ES-I3 (cell line): ENCODE measurements around the gene CDK12.
"Not testable (repeated sequence)": the region's sequence is repeated elsewhere in the genome, so short reads cannot be mapped to it uniquely, and the experiment has no call there.

Experiments
- H3K36me3 ChIP-seq: 2 replicates; pipeline ENCODE4 v1.6.1; 2013; ENCODE audit warnings: mild to moderate bottlenecking, low read length, control low read depth, moderate library complexity; ENCODE audit not compliant: insufficient read depth
- H3K4me1 ChIP-seq: 2 replicates; pipeline ENCODE4 v1.6.1; 2013; ENCODE audit warnings: mild to moderate bottlenecking, control low read depth, low read length; ENCODE audit not compliant: insufficient read depth
- H3K9ac ChIP-seq: 2 replicates; pipeline ENCODE4 v1.6.1; 2013; ENCODE audit warnings: low read depth, mild to moderate bottlenecking, low read length, moderate library complexity
- H3K9me3 ChIP-seq: 2 replicates; pipeline ENCODE4 v1.6.1; 2013; ENCODE audit warnings: mild to moderate bottlenecking, low read length, moderate library complexity; ENCODE audit not compliant: control insufficient read depth, insufficient read depth

The CDK12 gene

GRCh38 chr17:39529455-39529854, 68.2 kb downstream of the CDK12 start:
- Histone ChIP-seq H3K9ac (no peak overlapping the region), H3K36me3 (peaks cover 16% of the 10 kb centered on the region; the same call in 1 of the 2 replicates), H3K9me3 (no peaks in the 10 kb centered on the region)

GRCh38 chr17:39530513-39530912, 69.2 kb downstream of the CDK12 start:
- H3K9me3 ChIP-seq = no peaks in the 10 kb centered on the region
- no peaks in the 10 kb centered on the region for H3K4me1 ChIP-seq
- H3K9ac ChIP-seq = no peak overlapping the region
- peaks cover 13% of the 10 kb centered on the region; the same call in 1 of the 2 replicates for H3K36me3 ChIP-seq

More at GRCh38 chr17:39529455-39529854, 68.2 kb downstream of the CDK12 start:
- no peaks in the 10 kb centered on the region for H3K4me1 ChIP-seq

GRCh38 chr17:39531252-39531651, 70.0 kb downstream of the CDK12 start:
- no peaks in the 10 kb centered on the region for H3K9me3 ChIP-seq
- H3K9ac ChIP-seq = no peak overlapping the region
- peaks cover 7% of the 10 kb centered on the region; the same call in 1 of the 2 replicates for H3K36me3 ChIP-seq
- H3K4me1 ChIP-seq = no peaks in the 10 kb centered on the region

GRCh38 chr17:39533891-39534290, 72.6 kb downstream of the CDK12 start:
- H3K9me3 ChIP-seq = no peaks in the 10 kb centered on the region
- no peak overlapping the region for H3K9ac ChIP-seq
- no peaks in the 10 kb centered on the region for H3K4me1 ChIP-seq
- 0 out of 2 replicates have a peak, but pooled peaks cover 2% of the 10 kb centered on the region for H3K36me3 ChIP-seq

- Histone ChIP-seq H3K36me3 (no peaks in the 10 kb centered on the region), H3K9ac (no peak overlapping the region), H3K9me3 (no peaks in the 10 kb centered on the region), H3K4me1 (no peaks in the 10 kb centered on the region)
Observed at GRCh38 chr17:39534768-39535405, 73.6 kb downstream of the CDK12 start.

- Histone ChIP-seq H3K36me3 (no peaks in the 10 kb centered on the region), H3K4me1 (no peaks in the 10 kb centered on the region), H3K9ac (no peak overlapping the region), H3K9me3 (no peaks in the 10 kb centered on the region)
Observed at GRCh38 chr17:39536468-39536867, 75.2 kb downstream of the CDK12 start.

GRCh38 chr17:39537364-39537763, 76.1 kb downstream of the CDK12 start:
- not testable (repeated sequence) for H3K9me3 ChIP-seq, H3K4me1 ChIP-seq, H3K36me3 ChIP-seq, H3K9ac ChIP-seq

- no peak overlapping the region for H3K9ac ChIP-seq
- no peaks in the 10 kb centered on the region for H3K4me1 ChIP-seq
- no peaks in the 10 kb centered on the region for H3K36me3 ChIP-seq
- H3K9me3 ChIP-seq = no peaks in the 10 kb centered on the region
Observed at GRCh38 chr17:39538866-39539265, 77.6 kb downstream of the CDK12 start.

GRCh38 chr17:39540611-39541010, 79.3 kb downstream of the CDK12 start:
- no peaks in the 10 kb centered on the region for H3K36me3 ChIP-seq

GRCh38 chr17:39541652-39542051, 80.4 kb downstream of the CDK12 start:
- H3K9ac ChIP-seq = no peak overlapping the region
- no peaks in the 10 kb centered on the region for H3K36me3 ChIP-seq
- H3K9me3 ChIP-seq = no peaks in the 10 kb centered on the region

More at GRCh38 chr17:39540611-39541010, 79.3 kb downstream of the CDK12 start:
- no peak overlapping the region for H3K9ac ChIP-seq
- H3K4me1 ChIP-seq = no peaks in the 10 kb centered on the region
- no peaks in the 10 kb centered on the region for H3K9me3 ChIP-seq

GRCh38 chr17:39543176-39543575, 81.9 kb downstream of the CDK12 start:
- Histone ChIP-seq H3K4me1 (no peaks in the 10 kb centered on the region), H3K9me3 (no peaks in the 10 kb centered on the region), H3K36me3 (no peaks in the 10 kb centered on the region)

More at GRCh38 chr17:39541652-39542051, 80.4 kb downstream of the CDK12 start:
- H3K4me1 ChIP-seq = no peaks in the 10 kb centered on the region

GRCh38 chr17:39543664-39544063, 82.4 kb downstream of the CDK12 start:
- Histone ChIP-seq H3K9me3 (no peaks in the 10 kb centered on the region), H3K36me3 (no peaks in the 10 kb centered on the region), H3K9ac (no peak overlapping the region), H3K4me1 (no peaks in the 10 kb centered on the region)

More at GRCh38 chr17:39543176-39543575, 81.9 kb downstream of the CDK12 start:
- H3K9ac ChIP-seq = no peak overlapping the region

- not testable (repeated sequence) for H3K9me3 ChIP-seq, H3K4me1 ChIP-seq, H3K36me3 ChIP-seq, H3K9ac ChIP-seq
Observed at GRCh38 chr17:39544361-39544760, 83.1 kb downstream of the CDK12 start.

GRCh38 chr17:39547713-39548478, 86.6 kb downstream of the CDK12 start:
- Histone ChIP-seq H3K4me1 (no peaks in the 10 kb centered on the region), H3K9ac (no peak overlapping the region), H3K9me3 (no peaks in the 10 kb centered on the region), H3K36me3 (no peaks in the 10 kb centered on the region)
